Adipose tissue (tissue), 3 donors: ENCODE data around the gene DYNC1H1. TPM values are rescaled to one million over a fixed set of nuclear protein-coding genes. Genes with fewer than 3 reads are reported as not detected.

Experiments
- H3K27ac ChIP-seq: one replicate; pipeline ENCODE4 v1.5.1; 2013; ENCODE audit warnings: low read depth, low read length
- WGBS, 3 donors: extraction: QIAGEN DNeasy Blood & Tissue Kit; methylation state at CpG; one replicate each; pipeline ENCODE4 v1.1.7; 2013; 5-methylcytosine and 5-hydroxymethylcytosine counted together
- polyA plus RNA-seq, 3 donors: library from polyadenylated mRNA; stranded (reverse); fragments of 200-250 nt; gene quantifications; one replicate each; pipeline ENCODE4 v1.2.3, GENCODE V29; 2013
- donor health status: healthy with polysubstance abuse.
- donor health status: Bipolar disorder and iron deficiency.
- donor health status: healthy.

DYNC1H1 gene
- polyA plus RNA-seq, 3 donors = 62.7 to 161 (median 92.1) TPM

GRCh38 chr14:102092806-102093205, 128.4 kb downstream of the DYNC1H1 start:
- WGBS, 3 donors = 91 to 93% (median 93%) methylated on average over 10 of the region's 10 CpGs
- no peak overlapping the region for H3K27ac ChIP-seq

DNA sequence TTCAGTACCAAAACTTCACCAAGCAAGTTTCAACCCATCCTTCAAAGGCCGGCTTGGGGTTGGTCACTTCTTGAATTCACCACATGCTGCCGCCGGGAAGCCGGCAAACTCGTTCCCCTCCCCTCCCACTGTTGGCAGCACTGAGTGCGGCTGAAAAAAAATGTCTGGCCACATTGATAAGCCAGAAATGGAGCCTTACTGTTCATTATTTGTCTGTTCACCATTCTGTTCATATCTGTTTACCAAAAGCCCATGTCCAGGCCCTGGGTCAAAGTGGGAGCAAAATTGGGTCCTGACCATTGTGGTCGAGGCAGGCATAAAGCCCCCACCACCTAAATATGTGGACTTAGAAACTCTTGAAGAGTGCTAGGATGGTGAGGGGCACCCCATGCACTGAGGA, 129.7 kb downstream of the DYNC1H1 start:
- no peak overlapping the region for H3K27ac ChIP-seq
- WGBS, 3 donors = 58 to 62% (median 60%) methylated on average over 7 of the region's 7 CpGs

DNA sequence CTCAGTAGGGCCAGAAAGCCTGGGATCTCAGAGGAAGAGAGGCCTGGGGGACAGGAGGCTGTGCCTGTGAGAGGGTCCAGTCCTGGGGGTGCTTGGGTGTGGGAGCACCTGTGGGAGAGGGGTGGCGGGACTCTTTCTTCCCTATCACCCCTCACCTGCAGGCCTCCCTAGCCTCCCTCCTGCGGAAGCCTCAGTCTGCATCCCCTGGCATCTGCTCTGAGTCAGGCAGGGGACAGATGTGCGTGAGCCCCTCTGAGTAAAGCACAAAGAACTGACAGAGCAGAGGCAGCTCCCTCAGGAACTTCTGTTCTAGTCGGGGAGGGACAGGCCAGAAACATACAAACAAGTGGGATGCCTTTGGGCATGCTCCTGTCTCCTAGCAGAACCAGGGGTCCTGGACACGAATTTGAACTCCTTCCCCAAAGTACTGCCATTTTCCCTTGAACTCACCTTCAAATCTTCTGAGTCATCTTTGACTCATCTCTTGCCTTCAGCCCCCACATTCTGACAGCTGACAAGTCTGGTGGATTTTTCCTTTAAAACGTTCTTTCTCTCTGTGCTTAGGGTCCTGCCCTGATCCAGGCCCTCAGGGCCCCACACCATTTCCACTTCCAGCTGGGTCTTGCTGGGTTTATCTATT, 131.0 kb downstream of the DYNC1H1 start:
- 82 to 86% (median 84%) methylated on average over 6 of the region's 6 CpGs for WGBS, 3 donors
- no peak overlapping the region for H3K27ac ChIP-seq

DNA sequence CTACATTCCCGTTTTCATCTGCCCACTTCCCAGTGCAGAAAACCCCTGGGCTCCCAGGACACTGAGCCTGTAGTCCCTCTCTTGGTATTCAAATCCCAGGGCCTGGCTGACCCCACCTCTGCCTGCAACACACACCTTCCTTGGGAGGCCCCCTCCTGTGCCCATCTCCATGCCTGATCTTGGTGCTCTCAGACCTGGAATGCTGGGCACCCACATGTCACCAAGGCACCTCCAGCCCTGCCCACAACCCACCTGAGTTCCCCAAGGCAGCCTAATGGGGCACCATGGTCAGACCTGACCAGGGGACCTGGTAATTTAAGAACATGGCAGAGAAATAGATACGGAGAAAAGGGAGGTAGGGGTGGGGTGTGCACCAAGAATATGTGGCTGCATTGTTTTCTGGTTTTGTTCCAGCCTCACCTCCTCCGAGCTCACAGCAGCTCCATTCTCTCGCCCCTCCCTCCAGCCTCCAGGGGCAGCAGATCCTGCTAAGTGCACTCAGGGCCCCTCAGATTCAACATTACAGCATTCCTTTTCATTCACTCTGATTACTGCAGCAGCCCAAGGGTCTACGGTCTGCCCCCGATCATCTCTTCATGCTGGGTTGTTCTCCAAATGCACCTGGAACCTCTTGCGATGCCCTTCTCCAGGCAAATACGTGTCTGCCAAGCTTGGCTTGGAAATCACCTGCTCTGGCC, 131.6 kb downstream of the DYNC1H1 start:
- WGBS, 3 donors = 44 to 55% (median 54%) methylated on average over 8 of the region's 8 CpGs
- H3K27ac ChIP-seq = no peak overlapping the region

GRCh38 chr14:102096569-102097188, 132.3 kb downstream of the DYNC1H1 start:
- no peak overlapping the region for H3K27ac ChIP-seq
- WGBS, 3 donors = 30 to 35% (median 35%) methylated on average over 12 of the region's 12 CpGs

DNA sequence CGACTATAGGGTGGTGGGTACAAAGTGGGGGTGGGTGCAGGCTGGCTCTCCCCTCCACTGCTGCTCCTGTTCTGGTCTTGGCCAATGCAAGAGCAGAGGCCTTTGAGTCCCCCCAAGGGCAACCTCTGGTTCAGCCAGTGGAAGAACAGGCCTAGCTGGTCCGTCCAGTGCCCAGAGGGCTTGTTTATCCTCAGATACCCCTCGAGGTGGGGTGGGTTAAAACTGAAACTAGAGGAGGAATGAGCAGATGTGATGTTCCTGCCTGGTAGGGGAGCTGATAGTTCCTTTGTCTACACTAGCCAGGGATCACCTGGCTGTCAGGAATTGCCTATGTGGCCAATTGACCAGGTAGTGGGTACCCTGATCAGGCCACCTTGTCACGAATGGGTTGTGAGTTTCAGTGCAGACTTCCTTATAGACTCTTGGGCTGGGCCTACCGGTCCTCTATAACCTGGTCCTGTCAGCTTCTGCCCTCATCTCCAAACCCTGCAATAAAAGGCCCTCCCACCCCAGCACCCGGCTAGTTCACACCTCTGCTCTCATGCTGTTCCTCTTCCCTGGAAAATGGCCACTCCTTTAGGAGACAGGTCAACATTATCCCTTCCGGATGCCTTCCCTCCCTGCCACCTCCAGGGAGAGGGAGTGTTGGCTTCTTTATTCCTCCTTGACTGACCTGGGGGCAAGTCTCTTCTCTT, 133.2 kb downstream of the DYNC1H1 start:
- H3K27ac ChIP-seq = no peak overlapping the region

GRCh38 chr14:102103062-102103695, 138.8 kb downstream of the DYNC1H1 start:
- no peak overlapping the region for H3K27ac ChIP-seq
- WGBS, 3 donors = 82 to 95% (median 84%) methylated on average over 10 of the region's 10 CpGs

More for the DNA sequence above, 133.2 kb downstream of the DYNC1H1 start:
- 58 to 79% (median 76%) methylated on average over 7 of the region's 7 CpGs for WGBS, 3 donors

DNA sequence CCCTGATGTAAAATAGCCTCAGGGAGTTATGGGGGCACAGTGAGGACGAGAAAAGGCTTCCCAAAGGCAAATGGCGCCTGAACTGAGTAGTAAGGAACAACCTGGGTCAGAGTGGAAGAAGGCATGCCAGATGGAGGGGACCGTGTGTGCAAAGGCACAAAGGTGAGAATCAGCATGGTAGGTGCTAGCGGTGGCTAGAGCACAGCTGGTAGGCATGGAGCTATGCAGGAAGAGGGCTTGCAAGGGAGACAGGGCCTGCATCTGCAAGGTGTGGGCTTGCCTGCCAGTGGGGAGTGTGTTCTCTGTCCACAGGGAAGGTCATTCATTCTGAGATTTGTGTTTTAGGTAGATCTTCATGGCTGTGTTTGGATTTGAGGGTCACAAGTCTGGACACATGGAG, 141.0 kb downstream of the DYNC1H1 start:
- 77 to 87% (median 86%) methylated on average over 4 of the region's 4 CpGs for WGBS, 3 donors
- no peak overlapping the region for H3K27ac ChIP-seq

Other genes starting within 250 kb of the DYNC1H1 start
- 10 to 100 TPM; 30.6 to 84.0 (median 46.8) TPM for gene PPP2R5C, start 202.9 kb upstream of the DYNC1H1 start, polyA plus RNA-seq
- 100 to 1,000 TPM; 140 to 355 (median 298) TPM for gene HSP90AA1, start 122.5 kb downstream of the DYNC1H1 start, polyA plus RNA-seq
- 10 to 100 TPM in 1 of 3 donors, 1 to 10 TPM in 2; 6.8 to 17.8 (median 8.8) TPM for gene WDR20, start 175.3 kb downstream of the DYNC1H1 start, polyA plus RNA-seq